SU-DHL-6 (cell line): Measurements from ENCODE around the gene TP73.

Experiments
- EZH2phosphoT487 ChIP-seq: fragments of 200-600 bp; sonication (generic), shearing (Covaris generic); conservative IDR thresholded peaks from 2 replicates; pipeline ENCODE4 v1.6.1; 2018; ENCODE audit warnings: mild to moderate bottlenecking, antibody characterized with exemption, low read length, moderate library complexity, mixed read lengths
- TF ChIP-seq, protein P1 (sequence below): fragments of 200-600 bp; sonication (generic); IDR thresholded peaks from one replicate; pipeline ENCODE4 v1.5.1; 2017; ENCODE audit warnings: antibody characterized with exemption, mild to moderate bottlenecking, low read length, moderate library complexity; ENCODE audit not compliant: insufficient read depth, poor library complexity, severe bottlenecking

DNA sequence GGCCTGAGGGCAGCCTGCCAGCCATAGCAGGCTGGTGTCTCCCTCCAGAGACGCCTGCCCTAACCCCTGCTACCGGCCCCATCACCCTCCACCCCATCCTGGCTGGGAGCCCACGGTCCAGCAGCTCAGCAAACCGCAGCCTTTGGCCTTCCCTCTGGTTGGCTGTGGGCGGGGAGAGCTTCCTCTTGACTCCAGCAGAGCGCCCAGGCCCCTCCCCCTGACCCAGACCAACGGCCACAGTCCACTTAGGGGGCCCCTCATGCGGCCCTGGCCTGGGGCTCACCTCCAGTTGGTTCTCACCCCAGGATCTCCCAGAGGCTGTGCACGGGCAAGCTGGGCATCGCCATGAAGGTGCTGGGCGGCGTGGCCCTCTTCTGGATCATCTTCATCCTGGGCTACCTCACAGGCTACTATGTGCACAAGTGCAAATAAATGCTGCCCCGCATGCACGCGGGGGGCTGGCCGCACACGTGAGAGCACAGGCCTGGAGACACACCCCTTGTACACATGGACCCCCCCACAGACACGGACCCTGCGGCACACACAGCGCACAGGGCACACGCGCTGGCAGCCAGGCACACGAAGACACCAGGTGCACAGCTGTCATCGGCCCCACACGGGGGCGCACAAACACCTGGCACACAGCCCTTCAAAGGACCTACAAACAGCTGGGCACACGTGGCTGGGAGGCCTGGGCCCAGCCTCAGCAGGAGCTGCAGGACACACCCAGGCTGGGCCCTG, 123.3 kb downstream of the TP73 start:
- TF ChIP-seq, protein P1, sequence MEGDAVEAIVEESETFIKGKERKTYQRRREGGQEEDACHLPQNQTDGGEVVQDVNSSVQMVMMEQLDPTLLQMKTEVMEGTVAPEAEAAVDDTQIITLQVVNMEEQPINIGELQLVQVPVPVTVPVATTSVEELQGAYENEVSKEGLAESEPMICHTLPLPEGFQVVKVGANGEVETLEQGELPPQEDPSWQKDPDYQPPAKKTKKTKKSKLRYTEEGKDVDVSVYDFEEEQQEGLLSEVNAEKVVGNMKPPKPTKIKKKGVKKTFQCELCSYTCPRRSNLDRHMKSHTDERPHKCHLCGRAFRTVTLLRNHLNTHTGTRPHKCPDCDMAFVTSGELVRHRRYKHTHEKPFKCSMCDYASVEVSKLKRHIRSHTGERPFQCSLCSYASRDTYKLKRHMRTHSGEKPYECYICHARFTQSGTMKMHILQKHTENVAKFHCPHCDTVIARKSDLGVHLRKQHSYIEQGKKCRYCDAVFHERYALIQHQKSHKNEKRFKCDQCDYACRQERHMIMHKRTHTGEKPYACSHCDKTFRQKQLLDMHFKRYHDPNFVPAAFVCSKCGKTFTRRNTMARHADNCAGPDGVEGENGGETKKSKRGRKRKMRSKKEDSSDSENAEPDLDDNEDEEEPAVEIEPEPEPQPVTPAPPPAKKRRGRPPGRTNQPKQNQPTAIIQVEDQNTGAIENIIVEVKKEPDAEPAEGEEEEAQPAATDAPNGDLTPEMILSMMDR, result peak; percentile 18
- no peak for TF ChIP-seq EZH2phosphoT487
